Osteocyte (in vitro differentiated cells): Measurements from ENCODE around the gene DNM1L. TPM values are rescaled to one million over a fixed set of nuclear protein-coding genes. Genes with fewer than 3 reads are reported as not detected.

Experiments used
- DNase-seq: peaks from one replicate; pipeline ENCODE4 v3.0.0; 2021; ENCODE audit warnings: mixed read lengths; ENCODE audit not compliant: unreplicated experiment; ENCODE audit errors: extremely low spot score
- H3K27ac Mint-ChIP-seq: one replicate; pipeline ENCODE4 v1.8.0; 2021; ENCODE audit warnings: mild to moderate bottlenecking, mixed read lengths; ENCODE audit not compliant: unreplicated experiment
- H3K27me3 Mint-ChIP-seq: one replicate; pipeline ENCODE4 v1.8.0; 2021; ENCODE audit warnings: mixed read lengths; ENCODE audit not compliant: unreplicated experiment
- H3K36me3 Mint-ChIP-seq: one replicate; pipeline ENCODE4 v1.8.0; 2021; ENCODE audit warnings: mixed read lengths; ENCODE audit not compliant: unreplicated experiment
- H3K4me1 Mint-ChIP-seq: one replicate; pipeline ENCODE4 v1.8.0; 2021; ENCODE audit warnings: mixed read lengths; ENCODE audit not compliant: unreplicated experiment
- H3K4me3 Mint-ChIP-seq: one replicate; pipeline ENCODE4 v1.8.0; 2021; ENCODE audit warnings: mild to moderate bottlenecking, moderate library complexity, mixed read lengths; ENCODE audit not compliant: unreplicated experiment
- H3K9me3 Mint-ChIP-seq: one replicate; pipeline ENCODE4 v1.8.0; 2021; ENCODE audit warnings: mixed read lengths; ENCODE audit not compliant: unreplicated experiment
- CTCF ChIP-seq: fragments of 200-600 bp; sonication (generic); IDR thresholded peaks from 2 replicates; pipeline ENCODE4 v1.5.0; 2021; ENCODE audit warnings: antibody characterized with exemption, mild to moderate bottlenecking, moderate library complexity
- total RNA-seq: library from RNA; stranded (reverse); gene quantifications from 2 replicates; pipeline ENCODE4 v1.2.1, GENCODE V29; 2021

The DNM1L gene
- total RNA-seq, 1 donor from 2014 or later, result 67.0 TPM

GRCh38 chr12:32754111-32754510 lies 75.0 kb downstream of the DNM1L start:
- DNase-seq, result no peak
- H3K27ac Mint-ChIP-seq, result peak overlapping the region; percentile 94
- H3K9me3 Mint-ChIP-seq, result no peaks in the 10 kb centered on the region
- no peaks in the 10 kb centered on the region for H3K27me3 Mint-ChIP-seq
- peak overlapping the region; percentile 90 for H3K4me3 Mint-ChIP-seq
- peaks cover 20% of the 10 kb centered on the region for H3K4me1 Mint-ChIP-seq
- no peak for TF ChIP-seq CTCF
- H3K36me3 Mint-ChIP-seq, result peaks cover 26% of the 10 kb centered on the region

GRCh38 chr12:32755051-32755653 lies 76.1 kb downstream of the DNM1L start:
- Mint-ChIP-seq H3K27me3 (no peaks in the 10 kb centered on the region), H3K9me3 (no peaks in the 10 kb centered on the region), H3K36me3 (peaks cover 23% of the 10 kb centered on the region), H3K27ac (peak overlapping the region; percentile 94), H3K4me1 (peaks cover 20% of the 10 kb centered on the region), H3K4me3 (peak overlapping the region; percentile 90)
- TF ChIP-seq CTCF, result peak; percentile 80
- peak; percentile 91 for DNase-seq

- H3K4me3 Mint-ChIP-seq, result peak within 1 kb of the TSS; percentile 90
- H3K27ac Mint-ChIP-seq, result peak within 1 kb of the TSS; percentile 94
- H3K27me3 Mint-ChIP-seq, result no peaks in the 10 kb centered on the region
- H3K4me1 Mint-ChIP-seq, result peaks cover 20% of the 10 kb centered on the region
- DNase-seq, result peak; percentile 96
- no peaks in the 10 kb centered on the region for H3K9me3 Mint-ChIP-seq
- peaks cover 18% of the 10 kb centered on the region for H3K36me3 Mint-ChIP-seq
- peak; percentile 94 for TF ChIP-seq CTCF
These were observed 76.8 kb downstream of the DNM1L start, which contains the start of gene YARS2 for GRCh38 chr12:32755654-32756475. TSS of gene YARS2 (minus strand) at chr12:32755897. CDS start at chr12:32755874, 23 bp downstream.

- TF ChIP-seq CTCF, result no peak
- Mint-ChIP-seq H3K4me3 (peak overlapping the region; percentile 90), H3K4me1 (peaks cover 20% of the 10 kb centered on the region), H3K36me3 (peaks cover 13% of the 10 kb centered on the region), H3K27me3 (no peaks in the 10 kb centered on the region), H3K9me3 (no peaks in the 10 kb centered on the region), H3K27ac (peak overlapping the region; percentile 94)
- DNase-seq, result no peak
These were observed 77.5 kb downstream of the DNM1L start for GRCh38 chr12:32756476-32757066.

GRCh38 chr12:32757157-32757556 lies 78.1 kb downstream of the DNM1L start:
- Mint-ChIP-seq H3K4me1 (peaks cover 20% of the 10 kb centered on the region), H3K9me3 (no peaks in the 10 kb centered on the region), H3K27ac (no peak overlapping the region), H3K4me3 (no peak overlapping the region), H3K27me3 (peaks cover 2% of the 10 kb centered on the region), H3K36me3 (peaks cover 7% of the 10 kb centered on the region)
- DNase-seq, result no peak
- TF ChIP-seq CTCF, result no peak
